Measurements from ENCODE around the gene WNT3.
"Not testable (repeated sequence)": the region's sequence is repeated elsewhere in the genome, so short reads cannot be mapped to it uniquely, and the experiment has no call there.

The WNT3 gene

GRCh38 chr17:46818316-46818928, at the start of gene WNT3:
WNT3 (minus strand) TSS chr17:46818692; CDS start chr17:46818597, 95 bp downstream.
- peak; percentile 56 to 71 for DNase-seq

- no peak for DNase-seq
Observed at GRCh38 chr17:46866747-46867146, 48.3 kb upstream of the WNT3 start.

- no peak for DNase-seq
Observed at GRCh38 chr17:46866325-46866724, 47.8 kb upstream of the WNT3 start.

- DNase-seq: no peak
Observed at GRCh38 chr17:46865100-46865499, 46.6 kb upstream of the WNT3 start.

- no peak for DNase-seq
Observed at GRCh38 chr17:46863383-46864121, 45.1 kb upstream of the WNT3 start.

- DNase-seq: no peak
Observed at GRCh38 chr17:46862949-46863348, 44.5 kb upstream of the WNT3 start.

GRCh38 chr17:46859996-46860395, 41.5 kb upstream of the WNT3 start:
- DNase-seq: no peak

GRCh38 chr17:46857600-46857999, 39.1 kb upstream of the WNT3 start:
- no peak for DNase-seq

GRCh38 chr17:46854948-46855347, 36.5 kb upstream of the WNT3 start:
- no peak for DNase-seq

- no peak for DNase-seq
Observed at GRCh38 chr17:46854515-46854914, 36.0 kb upstream of the WNT3 start.

- no peak for DNase-seq
Observed at GRCh38 chr17:46853896-46854444, 35.5 kb upstream of the WNT3 start.

GRCh38 chr17:46851029-46851741, 32.7 kb upstream of the WNT3 start, which contains the start of gene WNT9B:
WNT9B (plus strand) TSS chr17:46851583; CDS start chr17:46851639, 56 bp downstream.
- peak in 1 of 2 experiments; percentile 60 for DNase-seq

- no peak for DNase-seq
Observed at GRCh38 chr17:46850688-46851028, 32.2 kb upstream of the WNT3 start.

- DNase-seq: no peak
Observed at GRCh38 chr17:46848534-46848933, 30.0 kb upstream of the WNT3 start.

GRCh38 chr17:46847204-46848191, 29.0 kb upstream of the WNT3 start:
- DNase-seq: no peak

GRCh38 chr17:46842835-46843234, 24.3 kb upstream of the WNT3 start:
- no peak for DNase-seq

- DNase-seq: peak in 1 of 2 experiments; percentile 32
Observed at GRCh38 chr17:46841561-46842379, 23.3 kb upstream of the WNT3 start.

- DNase-seq: not testable (repeated sequence)
Observed at GRCh38 chr17:46840596-46840995, 22.1 kb upstream of the WNT3 start.

- DNase-seq: no peak
Observed at GRCh38 chr17:46839211-46839610, 20.7 kb upstream of the WNT3 start.

- no peak for DNase-seq
Observed at GRCh38 chr17:46837521-46837920, 19.0 kb upstream of the WNT3 start.

GRCh38 chr17:46836500-46836899, 18.0 kb upstream of the WNT3 start:
- DNase-seq: no peak

Measured in NCI-H524 (cell line).